Measurements from ENCODE around the gene TRIM36.

The TRIM36 gene

DNA sequence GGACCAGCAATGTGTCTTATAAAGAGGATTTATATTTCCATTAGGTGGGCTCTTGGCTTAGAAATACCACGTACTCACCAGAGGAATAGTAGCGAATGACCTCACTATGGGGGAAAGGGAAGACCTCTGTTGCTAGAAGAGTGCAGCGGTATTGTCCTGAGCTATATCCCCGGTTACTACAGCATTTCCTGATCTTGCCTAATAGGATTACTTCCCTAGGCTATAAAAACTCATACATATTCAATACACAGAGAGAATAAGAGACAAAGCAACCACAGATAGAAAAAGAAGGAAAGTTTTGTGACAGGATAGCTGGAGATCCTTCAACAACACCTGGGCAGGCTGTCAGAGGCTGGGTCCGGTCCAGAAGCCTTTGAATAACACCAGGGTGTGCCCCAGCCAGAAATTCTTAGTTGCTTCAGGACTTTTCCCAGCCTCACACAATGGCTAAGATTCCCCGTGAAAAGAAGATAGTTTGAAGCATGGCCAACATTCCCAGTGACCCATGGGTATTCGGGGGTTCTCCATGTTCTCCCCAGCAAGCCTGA is 85.4 kb downstream of the TRIM36 start:
- DNase-seq (ENCODE audit: low read depth in 2 of 2, low spot score in 1 of 2): no peak

DNA sequence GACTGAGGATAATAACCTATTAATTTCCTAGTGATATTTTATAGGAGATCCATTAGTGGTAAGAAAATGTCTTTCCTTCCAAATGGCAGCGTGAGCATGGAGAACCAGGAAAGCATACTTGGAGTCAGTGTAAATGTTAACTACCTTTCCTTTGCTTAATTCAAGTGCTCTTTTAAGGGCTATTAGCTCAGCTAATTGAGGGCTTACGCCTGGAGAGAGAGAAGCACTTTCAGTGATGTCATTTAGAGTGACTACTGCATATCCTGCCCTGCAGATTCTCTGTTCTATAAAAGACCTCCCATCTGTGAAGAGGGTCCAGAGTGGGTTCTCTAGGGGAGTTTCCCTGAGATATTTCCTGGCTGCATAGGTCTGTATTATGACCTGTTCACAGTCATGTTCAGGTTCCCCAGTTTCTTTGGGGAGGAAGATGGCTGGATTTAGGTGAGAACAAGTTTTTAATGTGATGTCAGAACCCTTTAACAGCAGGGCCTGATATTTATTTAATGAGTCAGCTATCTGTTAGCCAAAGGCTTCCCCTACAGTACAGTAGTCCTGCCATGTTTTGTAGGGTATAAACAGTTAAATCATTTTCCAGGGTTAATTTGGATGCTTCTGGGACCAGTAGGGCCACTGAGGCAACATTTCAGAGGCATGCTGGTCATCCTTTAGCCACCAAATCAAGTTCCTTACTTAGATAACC is 89.6 kb downstream of the TRIM36 start:
- no peak for DNase-seq (ENCODE audit: low read depth in 2 of 2, low spot score in 1 of 2)
